Activated T-cell treated with anti-CD3 and anti-CD28 coated beads for 48 hours (primary cell): ENCODE results near the gene ST7.

ENCODE experiments used
- DNase-seq: peaks from one replicate; pipeline ENCODE4 v3.0.0-alpha.2; 2020; ENCODE audit warnings: low read depth

The ST7 gene

DNA sequence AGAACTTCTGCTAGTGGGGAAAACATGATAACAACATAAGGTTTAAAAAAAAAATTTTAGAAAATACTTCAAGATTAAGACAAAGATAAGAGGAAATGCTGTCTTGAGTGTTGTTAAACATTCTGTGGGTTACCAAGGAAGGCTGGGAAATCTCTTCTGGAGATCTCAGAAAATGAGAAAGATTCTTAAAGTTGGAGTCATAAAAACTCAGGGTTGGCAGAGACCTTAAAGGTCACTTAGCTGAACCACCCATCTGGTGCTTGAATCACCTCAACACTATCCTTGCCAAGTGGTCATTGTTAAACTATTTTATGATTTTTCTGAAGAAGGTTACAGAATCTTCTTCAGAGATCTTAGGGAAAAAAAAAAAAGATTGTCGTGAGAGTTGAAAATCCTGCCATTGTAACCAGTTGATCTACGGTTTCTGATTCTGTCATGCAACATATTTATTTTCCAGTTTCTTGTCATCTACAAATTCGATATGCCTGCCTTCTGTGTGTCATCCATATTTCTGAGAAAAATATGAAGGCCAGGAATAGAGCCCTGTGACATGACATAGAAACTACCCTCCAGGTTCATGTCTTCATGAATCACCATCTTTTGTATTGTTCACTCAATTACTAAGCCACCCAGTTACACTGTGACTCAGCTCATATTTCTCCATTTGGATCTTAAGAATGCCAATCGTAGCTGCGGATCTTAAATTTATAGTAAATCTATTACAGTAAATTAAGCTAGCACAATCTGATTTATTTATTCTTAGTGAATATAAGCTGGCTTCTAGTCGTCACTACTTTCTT lies 179.2 kb downstream of the ST7 start:
- DNase-seq = no peak

DNA sequence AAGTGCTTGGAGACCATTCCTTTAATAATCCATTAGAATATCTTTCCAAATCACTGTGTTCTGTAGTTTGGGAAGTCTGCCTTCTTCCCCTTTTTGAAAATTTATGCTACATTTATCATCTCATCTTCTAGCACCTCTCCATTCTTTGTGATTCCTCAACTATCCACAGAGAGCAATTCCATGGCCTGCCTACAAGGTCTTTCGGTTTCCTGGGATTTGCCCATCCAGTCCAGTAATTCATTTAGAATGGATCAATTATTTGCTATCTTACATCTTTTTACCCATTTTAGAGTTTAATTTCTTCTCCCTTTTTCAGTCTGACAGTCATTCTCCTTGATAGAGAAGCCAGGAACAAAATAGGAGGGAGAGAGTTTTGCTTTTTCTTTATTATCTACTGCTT lies 179.8 kb downstream of the ST7 start:
- DNase-seq = no peak

DNA sequence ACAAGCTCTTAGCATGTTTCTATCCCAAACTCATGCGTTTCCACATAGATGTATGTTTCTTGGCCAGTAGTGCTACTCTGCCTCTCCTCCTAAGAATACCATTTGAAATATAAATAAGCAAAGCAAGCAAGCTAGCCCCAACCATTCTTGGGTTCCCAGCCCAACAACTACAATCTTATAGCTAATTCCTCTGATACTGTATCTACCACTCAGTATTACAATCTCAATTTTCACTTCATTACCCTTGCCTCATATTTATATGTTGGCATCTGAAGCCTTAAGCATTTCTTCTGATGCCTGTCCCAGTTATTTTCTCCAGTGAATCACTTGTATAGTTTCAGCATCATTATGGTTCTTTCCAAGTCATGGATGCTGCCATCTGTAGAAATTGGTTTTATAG lies 181.1 kb downstream of the ST7 start:
- no peak for DNase-seq

DNA sequence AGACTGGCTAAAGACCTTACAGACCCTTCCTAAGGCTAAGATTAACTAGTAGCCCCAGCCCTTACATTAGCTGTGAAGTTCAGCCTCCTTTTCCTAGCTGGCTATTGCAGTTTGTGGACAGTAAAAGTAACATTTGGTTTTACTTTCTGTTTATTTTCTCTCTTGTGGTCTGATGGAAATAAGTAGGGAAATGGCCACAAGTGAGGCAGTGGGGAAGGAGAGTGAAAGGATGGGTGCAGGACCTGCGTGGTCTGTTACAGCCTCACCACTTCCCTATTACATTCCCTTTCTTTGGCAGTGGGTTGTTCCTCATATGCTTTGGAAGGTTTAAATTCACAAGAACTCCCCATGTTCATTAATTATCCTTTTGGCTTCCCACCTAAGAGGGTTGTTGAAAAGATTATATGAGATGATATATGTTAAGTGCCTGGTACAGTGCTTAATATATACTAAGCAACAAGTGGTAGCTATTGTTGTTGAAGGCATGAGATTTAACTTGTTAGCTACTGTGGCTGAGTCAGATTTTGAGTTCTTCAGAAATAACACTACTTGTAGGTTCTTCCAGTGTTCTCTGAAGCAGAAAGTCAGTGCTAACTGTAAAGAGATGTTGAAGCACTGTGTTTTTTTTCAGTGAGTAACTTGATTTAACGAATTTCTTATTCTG lies 181.7 kb downstream of the ST7 start:
- no peak for DNase-seq

DNA sequence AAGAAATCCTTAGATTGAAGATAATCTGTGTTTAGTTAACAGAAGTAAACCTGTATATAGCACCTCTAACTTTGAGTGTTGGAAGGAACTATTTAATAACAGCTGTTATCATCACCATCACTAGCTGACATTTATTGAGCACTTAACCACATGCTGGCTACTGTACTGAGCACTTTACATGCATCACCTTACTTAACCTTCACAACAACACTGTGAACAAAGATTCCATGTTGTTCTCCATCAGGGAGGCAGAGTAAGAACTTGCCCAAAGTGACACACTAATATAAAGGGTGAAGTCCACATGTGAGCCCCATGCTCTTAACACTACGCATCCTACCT lies 182.2 kb downstream of the ST7 start:
- no peak for DNase-seq

DNA sequence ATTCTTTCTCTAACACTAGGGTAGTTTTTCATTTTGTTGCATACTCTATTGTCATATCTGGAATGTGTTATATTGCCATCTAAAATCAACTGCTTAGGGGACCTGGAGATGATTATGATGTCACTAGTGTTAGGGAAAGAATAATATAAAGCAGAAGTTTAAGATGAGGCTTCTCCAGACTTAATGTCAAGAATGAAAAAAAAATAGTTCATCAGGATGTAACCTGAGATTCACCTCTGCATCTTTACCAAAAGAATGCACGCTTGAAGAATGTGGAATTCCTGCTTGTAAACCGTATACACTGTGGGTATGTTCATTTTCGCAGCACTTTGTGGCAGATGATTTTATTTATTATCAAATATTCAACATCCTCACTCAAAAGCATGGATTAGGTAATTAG lies 184.6 kb downstream of the ST7 start:
- DNase-seq = no peak

DNA sequence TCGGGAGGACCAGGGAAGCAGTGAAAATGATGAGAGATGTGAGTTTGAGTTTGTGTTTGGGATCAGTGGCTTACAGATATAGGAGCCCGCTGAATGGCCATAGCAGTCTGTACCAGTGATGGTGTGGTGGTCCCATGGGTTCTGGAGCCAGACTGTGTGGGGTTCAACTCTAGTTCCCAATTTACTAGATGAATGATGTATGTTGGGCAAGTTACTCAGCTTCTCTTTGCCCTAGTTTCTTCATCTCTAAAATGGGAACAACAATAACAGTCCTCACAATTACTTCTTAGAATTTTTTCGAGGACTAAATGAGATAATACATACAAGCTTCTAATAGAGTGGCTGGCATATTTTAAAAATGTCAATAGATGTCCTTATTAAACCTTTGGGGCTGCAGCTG lies 185.2 kb downstream of the ST7 start:
- DNase-seq = no peak

DNA sequence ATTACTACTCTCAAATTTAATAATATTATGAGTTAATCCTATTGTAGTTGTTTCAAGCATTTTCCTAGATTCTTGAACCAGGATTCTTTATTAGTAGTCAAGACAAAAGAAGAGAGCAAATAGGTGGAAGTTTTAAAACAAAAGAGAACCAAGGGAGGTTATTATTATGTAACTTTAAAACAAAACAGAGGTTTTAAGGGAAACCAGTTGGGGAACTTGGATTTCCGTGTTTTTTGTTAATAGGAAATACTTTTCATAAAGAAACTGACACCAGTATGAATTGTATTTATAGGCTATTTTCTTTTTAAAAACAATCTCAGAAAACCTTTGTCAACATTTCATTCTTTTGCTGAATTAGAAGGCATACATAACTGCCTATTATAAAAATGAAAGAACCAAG lies 185.7 kb downstream of the ST7 start:
- no peak for DNase-seq

DNA sequence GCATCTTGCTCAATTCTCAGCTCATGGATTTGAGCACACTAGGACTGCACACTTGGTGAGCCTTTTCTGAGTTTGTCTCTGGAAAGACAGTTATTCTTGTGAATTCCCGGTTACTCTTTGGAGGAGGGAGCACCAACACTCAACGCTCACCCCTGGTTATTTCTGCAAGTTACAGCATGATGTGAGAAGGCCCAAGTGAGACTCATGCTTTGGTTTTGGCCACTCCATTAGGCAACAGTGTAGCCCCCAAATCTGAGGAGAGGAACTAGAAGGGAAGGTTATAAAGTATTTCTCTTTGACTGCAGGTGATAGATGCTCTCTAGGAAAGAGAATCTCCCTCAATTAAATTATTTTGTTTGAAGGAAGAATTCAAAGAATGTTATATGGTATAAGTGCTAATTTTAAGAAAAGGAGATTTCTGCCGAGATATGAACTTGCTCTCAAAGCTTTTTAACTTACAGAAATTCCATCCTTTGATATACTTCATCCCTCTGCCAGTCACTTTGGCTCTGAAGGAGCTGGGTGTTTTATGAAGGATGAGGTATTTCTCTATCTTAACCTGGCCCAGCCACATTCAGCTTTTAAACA lies 186.2 kb downstream of the ST7 start:
- DNase-seq = no peak

DNA sequence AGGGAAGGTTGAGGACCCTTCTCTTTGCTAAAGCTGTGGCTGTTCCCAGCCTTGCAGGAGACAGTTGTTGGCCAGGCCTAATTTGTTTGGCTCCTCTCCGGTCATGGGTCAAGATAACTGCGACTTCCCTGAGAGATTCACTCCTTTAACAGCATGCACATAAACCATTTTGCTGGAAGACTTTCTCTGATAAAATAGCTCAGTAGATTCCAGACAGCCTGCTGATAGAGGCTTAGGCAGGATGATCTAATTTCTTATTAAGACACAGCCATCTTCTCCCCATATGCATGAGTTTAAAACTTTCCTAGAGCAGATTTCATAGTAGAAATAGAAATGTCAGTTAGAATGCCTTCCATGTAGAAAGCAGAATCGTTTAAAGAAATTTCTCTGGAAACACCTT lies 187.6 kb downstream of the ST7 start:
- no peak for DNase-seq

DNA sequence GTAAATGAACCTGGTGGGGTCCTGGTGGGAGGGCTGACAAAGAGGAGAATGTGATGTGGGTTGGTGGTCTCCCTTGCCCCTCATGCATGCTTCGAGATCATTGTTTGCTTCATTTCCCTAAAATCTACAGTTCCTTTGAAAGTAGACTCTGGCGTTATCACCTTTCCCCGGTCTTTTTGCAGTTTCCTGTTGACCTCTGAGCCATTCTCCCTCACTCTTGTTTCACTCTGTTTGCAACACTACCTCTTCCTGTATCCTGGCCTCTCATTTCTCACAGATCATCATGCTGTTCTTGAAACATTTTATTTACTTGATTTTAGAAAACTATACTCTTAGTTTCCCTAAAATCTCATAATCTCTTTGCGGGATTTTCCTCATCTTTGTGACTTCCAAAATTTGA lies 189.8 kb downstream of the ST7 start:
- no peak for DNase-seq

DNA sequence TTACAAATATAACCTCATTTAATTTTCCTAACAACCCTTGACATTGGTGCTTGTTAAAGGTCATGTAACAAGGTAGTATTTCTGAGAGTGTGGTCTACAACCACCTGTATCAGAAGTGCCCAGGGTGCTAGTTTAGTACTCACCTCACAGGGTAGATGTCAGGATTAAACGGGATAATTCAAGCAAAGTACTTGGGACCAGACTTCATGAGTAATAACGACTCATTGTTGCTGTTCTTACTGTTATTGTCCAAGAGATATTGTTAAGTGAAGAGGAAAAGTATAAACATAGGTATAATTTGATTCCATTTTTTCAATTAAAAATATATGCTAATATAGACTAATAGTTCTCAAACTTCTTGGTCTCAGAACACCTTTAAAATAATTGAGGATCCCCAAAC lies 190.3 kb downstream of the ST7 start:
- no peak for DNase-seq

DNA sequence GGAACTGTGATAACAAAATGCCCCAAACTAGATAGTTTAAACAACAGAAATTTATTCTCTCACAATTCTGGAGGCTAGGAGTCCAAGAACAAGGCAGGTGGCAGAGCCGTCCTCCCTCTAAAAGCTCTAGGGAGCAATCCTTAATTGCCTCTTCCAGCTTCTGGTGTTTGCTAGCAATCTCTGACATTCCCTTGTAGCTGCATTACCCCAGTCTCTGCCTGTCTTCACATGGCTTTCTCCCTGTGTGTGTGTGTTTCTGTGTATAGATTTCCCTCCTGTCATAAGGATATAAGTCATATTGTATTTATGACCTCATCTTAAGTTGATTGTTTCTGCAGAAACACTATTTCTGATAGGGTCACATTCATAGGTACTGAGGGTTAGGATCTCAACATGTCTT lies 192.0 kb downstream of the ST7 start:
- DNase-seq = no peak

DNA sequence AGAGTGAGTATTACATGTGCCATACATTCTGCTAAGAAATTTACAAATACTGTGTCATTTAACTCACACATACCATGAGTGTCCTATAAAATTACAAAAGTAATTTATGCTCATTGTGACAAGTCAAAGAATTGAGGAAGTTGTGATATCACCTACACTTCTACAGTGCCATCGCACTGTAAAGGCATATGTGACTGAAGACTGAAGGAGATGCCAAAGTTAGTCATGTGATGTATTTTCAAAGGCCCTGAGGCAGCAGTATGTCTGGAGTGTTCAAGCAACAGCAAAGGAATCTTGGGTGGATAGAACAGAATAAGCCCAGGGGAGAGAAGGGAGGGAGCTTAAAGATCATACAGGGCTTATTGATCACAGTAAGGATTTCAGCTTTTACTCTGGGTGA lies 192.8 kb downstream of the ST7 start:
- no peak for DNase-seq

DNA sequence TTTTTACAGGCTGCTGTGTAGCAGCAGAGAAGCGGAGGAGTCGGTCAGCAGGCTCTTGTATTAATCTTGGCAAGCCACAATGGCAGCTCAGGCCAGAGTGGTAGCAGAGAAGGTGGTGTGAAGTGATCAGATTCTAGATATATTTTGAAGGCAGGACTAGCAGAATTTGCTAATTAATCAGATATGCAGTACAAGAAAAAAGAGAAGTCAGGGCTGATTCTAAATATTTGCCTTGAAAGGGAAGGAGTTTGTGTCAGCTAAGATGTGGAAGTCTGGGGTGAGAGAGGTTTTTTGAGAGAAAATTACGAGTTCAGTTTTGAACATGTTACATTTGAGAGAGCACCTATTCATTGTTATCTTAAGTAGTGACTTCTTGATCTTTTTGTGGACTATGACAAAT lies 193.2 kb downstream of the ST7 start:
- no peak for DNase-seq

DNA sequence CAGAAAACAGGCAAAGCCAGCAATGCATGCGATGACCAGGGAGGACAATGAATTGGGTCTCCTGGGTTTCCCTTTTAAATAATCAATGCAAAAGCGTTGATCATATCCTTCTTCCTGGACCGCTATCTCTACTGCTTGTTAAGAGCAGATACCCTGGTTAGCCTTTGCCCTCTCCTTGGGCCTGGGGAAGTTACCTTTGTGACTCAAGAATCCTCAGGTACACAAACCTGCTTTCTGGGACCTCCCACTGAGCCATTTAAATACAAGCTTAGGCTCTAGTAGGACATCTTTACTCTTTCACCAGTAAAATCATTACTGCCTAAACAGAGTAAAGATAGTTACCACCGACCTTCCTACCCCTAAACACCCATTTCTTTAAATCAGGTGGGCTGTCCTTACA lies 195.7 kb downstream of the ST7 start:
- DNase-seq = no peak

DNA sequence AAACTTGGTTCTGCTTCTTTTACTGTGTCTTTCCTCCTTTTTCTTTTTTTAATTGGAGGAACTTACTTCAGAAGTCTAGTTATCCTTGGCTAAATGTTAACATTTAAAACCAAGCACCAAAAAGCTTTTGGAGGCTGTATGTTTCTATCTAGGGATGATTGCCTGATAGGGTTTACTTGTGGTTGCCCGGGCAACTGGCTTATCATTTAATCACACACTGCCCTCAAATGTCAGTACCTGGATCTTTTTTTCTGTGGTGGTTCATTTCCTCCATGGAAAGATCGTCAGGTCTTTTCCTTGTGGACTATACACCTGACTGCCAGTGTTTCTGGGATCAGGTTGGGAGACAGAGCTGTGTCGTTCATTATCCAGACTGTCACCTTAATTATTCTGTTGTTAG lies 196.4 kb downstream of the ST7 start:
- no peak for DNase-seq

DNA sequence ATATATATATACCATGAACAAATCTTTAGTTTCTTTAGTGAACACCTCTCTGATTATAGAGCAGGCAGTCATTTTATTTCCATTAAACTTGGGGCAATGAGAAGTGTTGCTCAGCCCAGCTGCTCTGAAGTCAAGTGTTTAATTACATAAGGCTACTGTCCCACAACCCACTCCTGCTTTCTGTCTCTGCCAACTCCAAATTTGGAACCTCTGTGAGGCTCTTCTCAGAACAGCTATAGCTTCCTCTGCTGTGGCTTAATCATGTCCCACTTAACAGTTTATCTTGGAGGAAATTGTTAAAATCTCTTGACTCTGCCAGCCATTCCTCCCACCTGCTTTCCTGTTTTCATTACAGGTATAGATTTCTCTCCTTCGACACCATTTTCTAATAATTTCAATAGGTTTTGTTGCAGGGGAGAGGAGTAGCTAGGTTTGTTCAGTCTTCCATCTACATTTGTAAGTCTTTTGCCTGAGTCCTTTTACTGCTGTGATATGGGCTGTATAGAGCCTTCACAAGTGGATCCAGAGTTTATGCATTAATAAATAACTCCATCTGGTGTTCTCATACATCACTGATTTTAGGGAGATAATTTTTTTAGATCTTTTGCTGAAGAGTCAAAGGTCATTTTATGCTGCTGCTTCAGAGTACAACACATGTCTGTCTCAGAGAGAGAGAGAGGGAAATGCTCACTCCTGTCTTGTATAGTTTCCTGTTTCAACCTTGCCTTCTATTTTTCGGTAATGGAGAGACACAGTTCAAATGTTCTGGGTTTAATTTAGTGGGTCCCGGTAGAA lies 199.1 kb downstream of the ST7 start:
- DNase-seq = no peak

DNA sequence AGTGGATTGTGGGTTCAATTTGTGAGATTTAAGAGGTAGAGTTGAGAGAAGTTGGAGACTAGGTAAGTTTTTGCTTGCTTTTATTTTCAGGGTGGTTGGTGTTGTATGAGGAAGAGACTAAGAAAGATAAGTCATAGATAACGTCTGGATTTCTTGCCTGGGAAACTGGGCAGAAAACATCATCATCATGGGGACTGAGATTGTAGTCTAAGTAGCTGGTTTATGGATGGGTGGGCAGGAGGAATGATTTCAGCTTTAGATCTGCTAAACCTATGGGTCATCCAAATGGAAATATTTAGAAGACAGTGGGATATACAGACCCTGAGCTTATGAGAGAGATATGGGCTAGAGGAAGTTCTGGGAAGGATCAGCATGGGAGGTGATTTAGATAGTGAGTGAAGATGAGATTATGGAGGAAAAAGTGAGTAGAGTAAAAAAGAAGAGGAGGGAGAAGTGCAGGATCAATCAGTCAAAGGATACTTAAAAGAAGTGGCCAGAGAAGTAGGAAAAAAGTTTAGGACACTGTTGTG lies 199.8 kb downstream of the ST7 start:
- no peak for DNase-seq

DNA sequence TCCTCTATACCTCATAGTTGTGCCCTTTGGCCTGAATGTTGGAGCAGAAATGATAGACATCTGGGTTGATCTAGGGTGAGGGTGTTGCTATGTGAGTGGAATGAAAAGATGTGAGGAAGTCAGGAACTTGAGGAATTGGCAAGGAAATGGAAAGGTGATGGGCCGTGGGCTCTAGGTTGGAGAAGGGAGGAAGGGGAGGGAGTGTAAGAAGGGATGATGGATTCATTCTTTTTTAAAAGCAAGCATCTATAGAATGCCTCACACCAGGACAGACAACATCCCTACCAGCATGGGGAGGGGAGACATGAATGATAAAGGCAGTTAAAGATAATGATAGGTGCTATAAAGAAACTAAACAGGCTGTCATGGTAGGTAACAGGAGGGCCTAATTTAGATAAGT lies 201.4 kb downstream of the ST7 start:
- DNase-seq = no peak

DNA sequence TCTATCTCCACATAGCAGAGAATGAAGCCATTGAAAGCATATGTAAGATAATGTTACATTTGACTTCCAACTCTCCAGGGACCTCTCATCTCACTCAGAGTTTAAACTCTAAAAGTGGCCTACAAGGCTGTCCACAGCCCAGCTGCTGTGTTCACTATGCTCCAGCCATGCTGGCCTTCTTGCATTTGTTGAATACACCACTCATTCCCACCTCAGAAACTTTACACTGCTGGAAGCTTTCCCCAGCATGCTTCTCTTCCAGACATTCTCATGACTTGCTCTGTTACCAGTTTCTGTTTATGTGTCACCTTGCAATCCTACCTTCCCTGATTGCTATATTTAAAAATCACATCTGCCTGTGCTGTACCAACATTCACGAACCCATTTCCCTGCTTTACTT lies 202.4 kb downstream of the ST7 start:
- no peak for DNase-seq
